ENCODE results near the gene SERPINB13.
"Not testable (repeated sequence)": the region's sequence is repeated elsewhere in the genome, so short reads cannot be mapped to it uniquely, and the experiment has no call there.

- TF ChIP-seq, protein P1, sequence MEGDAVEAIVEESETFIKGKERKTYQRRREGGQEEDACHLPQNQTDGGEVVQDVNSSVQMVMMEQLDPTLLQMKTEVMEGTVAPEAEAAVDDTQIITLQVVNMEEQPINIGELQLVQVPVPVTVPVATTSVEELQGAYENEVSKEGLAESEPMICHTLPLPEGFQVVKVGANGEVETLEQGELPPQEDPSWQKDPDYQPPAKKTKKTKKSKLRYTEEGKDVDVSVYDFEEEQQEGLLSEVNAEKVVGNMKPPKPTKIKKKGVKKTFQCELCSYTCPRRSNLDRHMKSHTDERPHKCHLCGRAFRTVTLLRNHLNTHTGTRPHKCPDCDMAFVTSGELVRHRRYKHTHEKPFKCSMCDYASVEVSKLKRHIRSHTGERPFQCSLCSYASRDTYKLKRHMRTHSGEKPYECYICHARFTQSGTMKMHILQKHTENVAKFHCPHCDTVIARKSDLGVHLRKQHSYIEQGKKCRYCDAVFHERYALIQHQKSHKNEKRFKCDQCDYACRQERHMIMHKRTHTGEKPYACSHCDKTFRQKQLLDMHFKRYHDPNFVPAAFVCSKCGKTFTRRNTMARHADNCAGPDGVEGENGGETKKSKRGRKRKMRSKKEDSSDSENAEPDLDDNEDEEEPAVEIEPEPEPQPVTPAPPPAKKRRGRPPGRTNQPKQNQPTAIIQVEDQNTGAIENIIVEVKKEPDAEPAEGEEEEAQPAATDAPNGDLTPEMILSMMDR (IDR thresholded peaks at IDR 0.05) = not testable (repeated sequence)
- not testable (repeated sequence) for TF ChIP-seq POLR2A (IDR thresholded peaks at IDR 0.05)
Observed at GRCh38 chr18:63644142-63644541, 57.0 kb downstream of the SERPINB13 start, which contains the start of gene SERPINB4.

Data from body of pancreas (tissue), 4 donors.